Stimulated activated CD4-positive, alpha-beta T cell treated with anti-CD3 and anti-CD28 coated beads, Interleukin-4, amount 100 ng/mL, for 24 hours (primary cell): ENCODE data around the gene VEZF1.

Experiments used
- DNase-seq: peaks from one replicate; pipeline ENCODE4 v3.0.0-alpha.2; 2020

VEZF1 gene

GRCh38 chr17:57925361-57925990 is 62.6 kb downstream of the VEZF1 start:
- no peak for DNase-seq

GRCh38 chr17:57924677-57925076 is 63.4 kb downstream of the VEZF1 start:
- no peak for DNase-seq
